ENCODE measurements around the gene PRKCD.

The PRKCD gene

DNA sequence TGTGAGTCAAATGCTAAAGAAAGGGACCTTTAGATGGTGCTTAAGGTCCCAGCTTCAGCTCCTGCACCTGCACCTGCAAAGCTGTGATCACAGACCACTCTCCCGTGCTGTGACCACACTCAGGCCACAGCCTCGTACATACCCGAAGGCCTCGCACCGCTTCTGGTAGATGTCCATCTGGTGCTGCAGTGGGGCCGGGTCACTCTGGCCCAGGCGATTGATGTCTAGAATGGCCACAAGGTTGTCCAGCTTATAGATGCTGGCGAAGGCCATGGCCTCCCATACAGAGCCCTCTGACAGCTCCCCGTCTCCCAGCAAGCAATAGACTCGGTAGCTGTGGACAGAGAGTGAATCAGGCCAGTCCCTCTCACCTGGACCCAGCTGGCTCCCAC lies 73.8 kb downstream of the PRKCD start:
- H3K27me3 ChIP-seq (ENCODE audit: control insufficient read depth in 5 of 5, insufficient read depth in 4 of 5, low read length in 5 of 5) = no peaks in the 10 kb centered on the region
- no peaks in the 10 kb centered on the region for H3K9me3 ChIP-seq (ENCODE audit: control insufficient read depth in 5 of 5, low read length in 5 of 5)
- H3K27ac ChIP-seq (ENCODE audit: low read depth, low read length) = peak overlapping the region; percentile 68
- H3K4me3 ChIP-seq (ENCODE audit: low read depth in 1 of 5, low read length in 5 of 5) = no peak overlapping the region
- peak overlapping the region in 1 of 5 donors; percentile 9 for H3K9ac ChIP-seq (ENCODE audit: low read length in 5 of 5)
- H3K4me1 ChIP-seq (ENCODE audit: control insufficient read depth in 5 of 5, insufficient read depth in 5 of 5, low read length in 5 of 5) = peaks cover 3 to 80% (median 51%) of the 10 kb centered on the region in 5 donors
- peaks cover 0 to 93% (median 82%) of the 10 kb centered on the region in 5 donors for H3K36me3 ChIP-seq (ENCODE audit: control insufficient read depth in 5 of 5, insufficient read depth in 5 of 5, low read length in 5 of 5)

DNA sequence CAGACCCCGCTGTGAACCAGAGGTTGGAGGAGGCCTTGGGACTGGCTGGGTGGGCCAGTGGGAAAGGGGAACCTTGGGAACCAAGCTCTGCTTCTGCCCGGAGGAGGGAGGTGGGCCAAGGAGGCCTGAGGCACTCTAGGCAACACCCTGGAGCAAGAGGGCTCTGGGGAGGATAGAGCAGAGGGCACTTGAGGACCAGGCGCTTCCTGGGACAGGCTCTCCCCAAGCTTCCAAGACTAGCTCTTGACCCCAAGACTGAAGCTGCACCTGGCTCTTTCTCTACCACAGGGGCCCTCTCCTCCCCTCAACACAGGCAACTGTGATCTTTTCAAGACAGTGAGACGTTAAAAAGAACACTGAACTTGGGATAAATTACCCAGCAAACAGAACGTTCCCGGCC lies 74.5 kb downstream of the PRKCD start:
- Histone ChIP-seq H3K27ac (ENCODE audit: low read depth, low read length) (peak overlapping the region; percentile 77), H3K27me3 (ENCODE audit: control insufficient read depth in 5 of 5, insufficient read depth in 4 of 5, low read length in 5 of 5) (no peaks in the 10 kb centered on the region), H3K4me1 (ENCODE audit: control insufficient read depth in 5 of 5, insufficient read depth in 5 of 5, low read length in 5 of 5) (peaks cover 3 to 87% (median 51%) of the 10 kb centered on the region in 5 donors), H3K36me3 (ENCODE audit: control insufficient read depth in 5 of 5, insufficient read depth in 5 of 5, low read length in 5 of 5) (peaks cover 0 to 93% (median 82%) of the 10 kb centered on the region in 5 donors), H3K9ac (ENCODE audit: low read length in 5 of 5) (peak overlapping the region in 3 of 5 donors; percentile 34 to 60 (median 38)), H3K4me3 (ENCODE audit: low read depth in 1 of 5, low read length in 5 of 5) (no peak overlapping the region), H3K9me3 (ENCODE audit: control insufficient read depth in 5 of 5, low read length in 5 of 5) (no peaks in the 10 kb centered on the region)

DNA sequence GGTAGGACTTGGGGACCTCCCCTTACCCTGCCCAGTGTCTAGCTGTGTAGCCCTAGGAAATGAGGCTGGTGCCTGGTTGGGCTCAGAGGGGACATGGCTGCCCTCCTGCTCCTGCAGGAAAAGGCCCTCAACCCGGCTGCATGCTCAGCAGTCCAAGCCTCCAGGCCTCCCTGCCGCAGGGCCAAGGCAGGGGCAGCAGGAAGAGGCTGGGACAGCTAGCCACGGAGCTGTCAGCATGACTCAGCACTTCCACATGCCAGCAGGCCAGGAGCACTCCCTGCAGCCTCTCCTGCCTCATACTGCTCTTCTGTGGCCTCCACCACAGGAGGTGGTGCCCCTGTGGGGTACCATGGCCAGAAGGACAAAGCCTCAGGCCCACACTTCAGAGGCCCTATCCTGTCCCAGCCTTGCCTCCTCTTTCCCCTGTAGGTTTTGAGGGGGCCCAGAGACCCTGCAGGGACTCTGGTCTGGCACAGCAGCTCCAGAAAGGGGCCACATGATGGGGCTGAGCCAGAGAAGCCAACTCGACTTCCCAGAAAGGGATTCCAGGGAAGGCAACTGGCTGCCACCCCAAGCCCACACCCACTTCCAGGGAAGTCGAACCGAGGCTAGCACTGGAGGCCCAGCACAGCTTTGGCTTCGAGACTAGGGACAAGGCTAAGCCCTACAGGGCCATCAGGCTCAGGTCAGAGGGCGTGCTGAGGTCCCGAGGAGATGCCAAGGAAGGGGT lies 75.3 kb downstream of the PRKCD start:
- peak overlapping the region; percentile 16 to 71 (median 51) for H3K9ac ChIP-seq (ENCODE audit: low read length in 5 of 5)
- peaks cover 0 to 93% (median 82%) of the 10 kb centered on the region in 5 donors for H3K36me3 ChIP-seq (ENCODE audit: control insufficient read depth in 5 of 5, insufficient read depth in 5 of 5, low read length in 5 of 5)

DNA sequence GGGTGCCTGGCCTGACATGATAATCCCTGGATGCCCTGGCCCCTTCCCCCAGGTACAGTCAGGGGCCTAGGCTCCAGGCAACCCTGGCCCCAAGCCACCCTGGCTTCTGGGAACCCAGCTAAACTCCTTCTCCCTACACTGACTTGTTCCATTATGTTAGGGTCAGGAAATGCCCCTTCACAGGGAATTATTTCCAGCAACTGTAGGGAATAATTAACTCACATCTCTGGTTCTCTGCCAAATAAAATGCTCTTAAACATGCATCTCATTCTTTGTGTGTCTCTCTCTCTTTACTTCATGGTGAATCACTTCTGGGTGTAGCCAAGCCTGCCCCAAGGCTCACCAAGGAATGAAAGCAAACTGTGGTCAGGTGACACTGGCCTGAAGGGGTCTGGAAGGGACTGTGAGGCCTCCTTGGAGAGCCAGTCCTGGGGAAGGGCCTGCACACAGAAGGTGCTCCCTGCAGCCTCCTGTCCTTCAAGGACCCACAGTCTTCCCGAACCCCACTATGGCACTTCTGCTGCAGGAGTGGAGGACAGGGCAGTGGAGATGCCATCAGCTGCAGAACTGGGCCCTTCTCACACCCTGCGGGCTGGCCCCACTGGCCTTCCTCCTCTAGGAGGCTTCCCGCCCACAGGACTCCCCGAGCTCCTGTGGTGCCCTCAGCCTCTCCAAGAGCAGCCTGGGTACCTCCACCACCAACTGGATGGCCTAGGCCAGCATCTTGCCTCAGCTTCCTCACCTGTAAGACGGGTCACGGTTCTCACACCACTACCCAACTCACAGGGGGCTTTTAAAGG lies 77.2 kb downstream of the PRKCD start:
- H3K27me3 ChIP-seq (ENCODE audit: control insufficient read depth in 5 of 5, insufficient read depth in 4 of 5, low read length in 5 of 5) = no peaks in the 10 kb centered on the region
- peaks cover 0 to 83% (median 72%) of the 10 kb centered on the region in 5 donors for H3K36me3 ChIP-seq (ENCODE audit: control insufficient read depth in 5 of 5, insufficient read depth in 5 of 5, low read length in 5 of 5)
- peak overlapping the region; percentile 77 for H3K27ac ChIP-seq (ENCODE audit: low read depth, low read length)
- H3K9ac ChIP-seq (ENCODE audit: low read length in 5 of 5) = peak overlapping the region in 1 of 5 donors; percentile 59
- H3K9me3 ChIP-seq (ENCODE audit: control insufficient read depth in 5 of 5, low read length in 5 of 5) = no peaks in the 10 kb centered on the region
- H3K4me3 ChIP-seq (ENCODE audit: low read depth in 1 of 5, low read length in 5 of 5) = no peak overlapping the region
- peaks cover 3 to 92% (median 65%) of the 10 kb centered on the region in 5 donors for H3K4me1 ChIP-seq (ENCODE audit: control insufficient read depth in 5 of 5, insufficient read depth in 5 of 5, low read length in 5 of 5)

More for the DNA sequence above, 75.3 kb downstream of the PRKCD start:
- Histone ChIP-seq H3K4me1 (ENCODE audit: control insufficient read depth in 5 of 5, insufficient read depth in 5 of 5, low read length in 5 of 5) (peaks cover 3 to 91% (median 57%) of the 10 kb centered on the region in 5 donors), H3K27ac (ENCODE audit: low read depth, low read length) (peak overlapping the region; percentile 77), H3K9me3 (ENCODE audit: control insufficient read depth in 5 of 5, low read length in 5 of 5) (no peaks in the 10 kb centered on the region), H3K4me3 (ENCODE audit: low read depth in 1 of 5, low read length in 5 of 5) (peak overlapping the region in 1 of 5 donors; percentile 20), H3K27me3 (ENCODE audit: control insufficient read depth in 5 of 5, insufficient read depth in 4 of 5, low read length in 5 of 5) (no peaks in the 10 kb centered on the region)

DNA sequence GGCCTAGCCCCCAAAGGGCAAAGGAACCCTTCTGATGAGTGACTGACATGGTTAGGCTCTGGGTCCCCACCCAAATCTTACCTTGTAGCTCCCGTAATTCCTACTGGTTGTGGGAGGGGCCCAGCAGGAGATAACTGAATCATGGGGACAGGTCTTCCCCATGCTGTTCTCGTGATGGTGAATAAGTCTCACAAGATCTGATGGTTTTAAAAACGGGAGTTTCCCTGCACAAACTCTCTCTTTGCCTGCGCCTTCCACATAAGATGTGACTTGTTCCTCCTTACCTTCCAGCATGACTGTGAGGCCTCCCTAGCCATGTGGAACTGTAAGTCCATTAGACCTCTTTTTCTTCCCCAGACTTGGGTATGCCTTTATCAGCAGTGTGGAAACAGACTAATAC lies 77.9 kb downstream of the PRKCD start:
- H3K36me3 ChIP-seq (ENCODE audit: control insufficient read depth in 5 of 5, insufficient read depth in 5 of 5, low read length in 5 of 5) = peaks cover 0 to 78% (median 70%) of the 10 kb centered on the region in 5 donors
- no peak overlapping the region for H3K4me3 ChIP-seq (ENCODE audit: low read depth in 1 of 5, low read length in 5 of 5)
- H3K4me1 ChIP-seq (ENCODE audit: control insufficient read depth in 5 of 5, insufficient read depth in 5 of 5, low read length in 5 of 5) = peaks cover 6 to 92% (median 66%) of the 10 kb centered on the region in 5 donors
- H3K9me3 ChIP-seq (ENCODE audit: control insufficient read depth in 5 of 5, low read length in 5 of 5) = no peaks in the 10 kb centered on the region
- H3K27me3 ChIP-seq (ENCODE audit: control insufficient read depth in 5 of 5, insufficient read depth in 4 of 5, low read length in 5 of 5) = no peaks in the 10 kb centered on the region
- peak overlapping the region in 1 of 5 donors; percentile 30 for H3K9ac ChIP-seq (ENCODE audit: low read length in 5 of 5)
- peak overlapping the region; percentile 77 for H3K27ac ChIP-seq (ENCODE audit: low read depth, low read length)

DNA sequence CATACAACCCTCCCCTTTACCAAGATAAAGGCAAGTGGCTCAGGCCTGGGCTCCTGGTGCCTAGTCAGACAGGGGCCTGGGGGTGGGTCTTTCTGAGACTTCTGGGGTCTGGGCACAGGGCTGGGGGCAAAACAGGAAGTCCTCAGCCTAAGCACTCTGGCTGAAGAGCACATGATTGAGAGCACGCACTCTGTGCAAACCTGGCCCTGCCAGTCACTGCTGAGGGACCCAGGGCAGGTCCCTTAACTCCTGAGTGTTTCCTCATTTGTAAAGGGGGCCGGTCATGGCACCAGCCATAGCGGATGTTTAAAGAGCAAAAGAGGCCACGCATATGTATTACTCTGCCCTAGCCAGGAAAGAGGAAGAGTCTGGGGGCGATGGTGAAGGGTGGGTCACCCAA lies 78.8 kb downstream of the PRKCD start:
- H3K4me1 ChIP-seq (ENCODE audit: control insufficient read depth in 5 of 5, insufficient read depth in 5 of 5, low read length in 5 of 5) = peaks cover 6 to 92% (median 67%) of the 10 kb centered on the region in 5 donors
- peak overlapping the region in 2 of 5 donors; percentile 21 to 53 for H3K9ac ChIP-seq (ENCODE audit: low read length in 5 of 5)
- H3K4me3 ChIP-seq (ENCODE audit: low read depth in 1 of 5, low read length in 5 of 5) = no peak overlapping the region
- H3K27me3 ChIP-seq (ENCODE audit: control insufficient read depth in 5 of 5, insufficient read depth in 4 of 5, low read length in 5 of 5) = no peaks in the 10 kb centered on the region
- no peaks in the 10 kb centered on the region for H3K9me3 ChIP-seq (ENCODE audit: control insufficient read depth in 5 of 5, low read length in 5 of 5)
- peak overlapping the region; percentile 77 for H3K27ac ChIP-seq (ENCODE audit: low read depth, low read length)
- H3K36me3 ChIP-seq (ENCODE audit: control insufficient read depth in 5 of 5, insufficient read depth in 5 of 5, low read length in 5 of 5) = peaks cover 0 to 69% (median 62%) of the 10 kb centered on the region in 5 donors

DNA sequence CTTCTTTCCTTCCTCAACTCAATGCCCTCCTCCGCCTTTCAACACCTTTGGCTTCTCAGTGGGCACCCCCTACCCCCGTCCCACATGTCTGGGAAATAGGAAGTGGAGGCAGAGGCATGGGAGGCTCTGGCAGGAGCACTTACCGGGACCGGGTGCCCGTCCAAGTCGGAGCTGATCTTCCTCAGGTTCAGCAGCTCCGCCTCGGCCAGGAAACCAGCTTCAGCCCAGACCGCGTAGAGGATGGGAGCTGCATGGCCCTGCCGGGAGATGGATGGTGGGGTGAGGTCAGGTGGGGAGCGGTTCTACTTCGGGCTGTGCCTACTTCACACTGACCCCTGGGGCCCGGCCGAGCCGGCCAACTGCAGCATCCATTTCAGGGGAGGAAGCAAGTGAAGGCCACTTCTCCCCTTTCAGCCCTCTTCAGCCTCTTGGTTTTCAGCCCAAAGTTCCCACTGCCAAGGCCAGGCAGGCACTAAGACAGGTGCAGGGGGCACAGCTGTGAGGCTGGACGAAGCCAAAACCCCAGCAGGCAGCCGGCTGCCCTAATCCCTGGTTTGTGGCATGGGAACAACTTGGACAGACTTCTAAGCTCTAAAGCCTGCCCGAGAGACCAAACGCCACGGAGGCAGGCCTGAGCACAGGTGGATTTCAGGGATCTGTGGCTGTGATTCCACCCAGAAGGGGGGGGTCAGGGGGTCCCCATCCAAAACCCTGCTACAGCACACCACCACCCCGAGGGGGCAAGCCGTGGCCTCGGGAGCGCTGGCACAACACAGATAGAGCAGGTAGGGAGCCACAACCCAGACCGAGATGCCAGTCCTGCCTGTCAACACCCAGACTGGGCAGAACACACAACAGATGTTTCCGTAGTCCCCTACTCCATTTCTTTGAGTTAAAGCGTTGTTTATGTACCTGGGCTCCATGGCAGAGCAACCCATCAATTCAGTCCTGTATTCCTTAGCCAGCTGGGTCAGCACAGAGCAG lies 80.3 kb downstream of the PRKCD start:
- no peaks in the 10 kb centered on the region for H3K27me3 ChIP-seq (ENCODE audit: control insufficient read depth in 5 of 5, insufficient read depth in 4 of 5, low read length in 5 of 5)
- H3K4me1 ChIP-seq (ENCODE audit: control insufficient read depth in 5 of 5, insufficient read depth in 5 of 5, low read length in 5 of 5) = peaks cover 5 to 82% (median 56%) of the 10 kb centered on the region in 5 donors
- no peak overlapping the region for H3K4me3 ChIP-seq (ENCODE audit: low read depth in 1 of 5, low read length in 5 of 5)
- no peaks in the 10 kb centered on the region for H3K9me3 ChIP-seq (ENCODE audit: control insufficient read depth in 5 of 5, low read length in 5 of 5)
- peak overlapping the region; percentile 77 for H3K27ac ChIP-seq (ENCODE audit: low read depth, low read length)
- H3K9ac ChIP-seq (ENCODE audit: low read length in 5 of 5) = peak overlapping the region in 4 of 5 donors; percentile 4 to 39 (median 8)
- peaks cover 0 to 56% (median 54%) of the 10 kb centered on the region in 5 donors for H3K36me3 ChIP-seq (ENCODE audit: control insufficient read depth in 5 of 5, insufficient read depth in 5 of 5, low read length in 5 of 5)

DNA sequence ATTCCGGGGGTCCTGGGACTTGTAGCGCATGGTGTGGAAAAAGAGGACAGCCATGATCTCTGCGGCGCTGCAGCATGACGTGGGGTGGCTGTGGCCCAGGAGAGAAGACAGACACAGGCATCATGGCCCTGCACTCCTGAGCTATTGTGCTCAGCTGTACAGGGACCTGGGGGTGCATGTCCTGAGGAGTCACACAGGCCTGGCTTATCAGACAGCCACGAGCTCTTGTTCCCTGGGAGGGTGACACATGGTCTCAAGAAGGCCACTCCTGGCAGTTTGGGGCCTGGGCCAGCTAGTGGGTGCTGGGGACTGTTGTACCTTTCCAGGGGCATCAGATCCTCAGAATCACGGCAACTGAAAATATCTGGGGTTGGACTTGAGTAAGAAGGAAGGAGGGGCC lies 81.1 kb downstream of the PRKCD start:
- H3K27ac ChIP-seq (ENCODE audit: low read depth, low read length) = peak overlapping the region; percentile 77
- H3K9ac ChIP-seq (ENCODE audit: low read length in 5 of 5) = peak overlapping the region in 2 of 5 donors; percentile 39 to 44
- peaks cover 5 to 77% (median 48%) of the 10 kb centered on the region in 5 donors for H3K4me1 ChIP-seq (ENCODE audit: control insufficient read depth in 5 of 5, insufficient read depth in 5 of 5, low read length in 5 of 5)
- H3K4me3 ChIP-seq (ENCODE audit: low read depth in 1 of 5, low read length in 5 of 5) = no peak overlapping the region
- H3K36me3 ChIP-seq (ENCODE audit: control insufficient read depth in 5 of 5, insufficient read depth in 5 of 5, low read length in 5 of 5) = peaks cover 0 to 52% (median 48%) of the 10 kb centered on the region in 5 donors
- no peaks in the 10 kb centered on the region for H3K27me3 ChIP-seq (ENCODE audit: control insufficient read depth in 5 of 5, insufficient read depth in 4 of 5, low read length in 5 of 5)
- no peaks in the 10 kb centered on the region for H3K9me3 ChIP-seq (ENCODE audit: control insufficient read depth in 5 of 5, low read length in 5 of 5)
